SU-DHL-6 (cell line): ENCODE data around the gene SCN4A.
A peak's percentile ranks its signal among the peaks of the same experiment; 100 is the strongest.

Experiments
- CTCF ChIP-seq: fragments of 200-600 bp; sonication (generic); IDR thresholded peaks from one replicate; pipeline ENCODE4 v1.5.1; 2017; ENCODE audit warnings: antibody characterized with exemption, mild to moderate bottlenecking, low read length, moderate library complexity; ENCODE audit not compliant: insufficient read depth, poor library complexity, severe bottlenecking
- EZH2phosphoT487 ChIP-seq: fragments of 200-600 bp; sonication (generic), shearing (Covaris generic); conservative IDR thresholded peaks from 2 replicates; pipeline ENCODE4 v1.6.1; 2018; ENCODE audit warnings: mild to moderate bottlenecking, antibody characterized with exemption, low read length, moderate library complexity, mixed read lengths

- TF ChIP-seq CTCF (peak; percentile 50), EZH2phosphoT487 (no peak)
Observed at GRCh38 chr17:63950940-63951907, 21.5 kb downstream of the SCN4A start.
